ENCODE data around the gene PRX. TPM values are rescaled to one million over a fixed set of nuclear protein-coding genes. Genes with fewer than 3 reads are reported as not detected.
A peak's percentile ranks its signal among the peaks of the same experiment; 100 is the strongest.

The PRX gene
- total and polyA plus RNA-seq, 2 of the 13 experiments (the other 11 are each of a cell fraction or from before 2014, with no cell fraction given): 0.66 TPM

- Histone ChIP-seq H2AFZ (ENCODE audit: low read length) (no peak overlapping the region), H3K4me3 (replicated peaks in 1 of 3; ENCODE audit: insufficient read depth in 1 of 3, low read depth in 2 of 3, low read length in 3 of 3) (no peak overlapping the region), H3K9ac (ENCODE audit: insufficient read depth, low read depth, low read length) (no peak overlapping the region), H3K27me3 (ENCODE audit: control insufficient read depth in 1 of 2, insufficient read depth in 2 of 2, low read length in 2 of 2) (peaks cover 0 to 23% of the 10 kb centered on the region in 2 experiments; a peak in 3 of 5 replicates), H4K20me1 (ENCODE audit: insufficient read depth, low read length) (no peaks in the 10 kb centered on the region), H3K4me2 (ENCODE audit: low read depth, low read length) (no peak overlapping the region), H3K27ac (ENCODE audit: extremely low read length, insufficient read depth, low read length) (no peak overlapping the region), H3K36me3 (replicated peaks in 1 of 2; ENCODE audit: control insufficient read depth in 1 of 2, insufficient read depth in 2 of 2, low read length in 2 of 2) (no peaks in the 10 kb centered on the region), H3K4me1 (ENCODE audit: insufficient read depth, low read length) (peaks cover 57% of the 10 kb centered on the region), H3K9me3 (ENCODE audit: low read length) (no peaks in the 10 kb centered on the region), H3K79me2 (ENCODE audit: insufficient read depth, low read length) (no peaks in the 10 kb centered on the region)
- no peak for DNase-seq (ENCODE audit: low spot score)
- FAIRE-seq: no peak
- ChIA-PET POLR2A (interaction anchor here (1.2 to 1.5 kb wide), 2 partner anchors 12 to 20 kb away, joined by 3 to 4 read pairs; no protein-coding TSS in a partner anchor), CTCF (ENCODE audit: low intra/inter-chr PET ratio, low total read pairs) (no interaction called here)
- in situ Hi-C loops (cut with HindIII; ENCODE audit: extremely low pct_ligation_motif_present, low pct_unique_long_range_greater_than_20kb): no loop called here
- no TSS peak for BruUV-seq (replicated peaks)
- intact Hi-C loops (cut with micrococcal nuclease; ENCODE audit: unreplicated experiment): no loop called here
- ATAC-seq: no peak
- 30% methylated on average over 9 of the region's 21 CpGs for WGBS (ENCODE audit: low lambda C conversion rate)
- no peak for TF ChIP-seq NONO (IDR thresholded peaks at IDR 0.05)
- TF ChIP-seq NONO (CRISPR knock-in tag; conservative IDR thresholded peaks at IDR 0.05): no peak
- no peak for TF ChIP-seq PLSCR1 (CRISPR knock-in tag; IDR thresholded peaks at IDR 0.05; ENCODE audit: borderline replicate concordance)
- peak; percentile 86 for TF ChIP-seq ZNF460 (CRISPR knock-in tag; IDR thresholded peaks at IDR 0.05; ENCODE audit: borderline replicate concordance)
- TF ChIP-seq PHF8 (CRISPR knock-in tag; IDR thresholded peaks at IDR 0.05): no peak
- TF ChIP-seq ELK4 (CRISPR knock-in tag; IDR thresholded peaks at IDR 0.05; ENCODE audit: borderline replicate concordance): no peak
- TF ChIP-seq MAFK (conservative IDR thresholded peaks at IDR 0.05 in 1 of 2, IDR thresholded peaks at IDR 0.05 in 1 of 2; ENCODE audit: low read length in 2 of 2): peak in 1 of 2 experiments; percentile 19; a peak in 1 of 4 replicates
- no peak for TF ChIP-seq ZBTB25 (CRISPR knock-in tag; IDR thresholded peaks at IDR 0.05)
- no peak for TF ChIP-seq TCF7L2 (IDR thresholded peaks at IDR 0.05; ENCODE audit: low read depth, low read length)
- no peak for TF ChIP-seq ZNF30 (CRISPR knock-in tag; IDR thresholded peaks at IDR 0.05)
- TF ChIP-seq GABPB1 (CRISPR knock-in tag; IDR thresholded peaks at IDR 0.05): no peak
- TF ChIP-seq ZBTB4 (CRISPR knock-in tag; IDR thresholded peaks at IDR 0.05; ENCODE audit: borderline replicate concordance): no peak
- no peak for TF ChIP-seq NFIB (CRISPR knock-in tag; IDR thresholded peaks at IDR 0.05; ENCODE audit: borderline replicate concordance)
- no peak for TF ChIP-seq POGK (CRISPR knock-in tag; conservative IDR thresholded peaks at IDR 0.05)
Measured at GRCh38 chr19:40414542-40415535, 1.7 kb upstream of the PRX start.

Data from HepG2 (cell line).